ENCODE data around the gene OR10H5.

GRCh38 chr19:15788594-15789270 lies 1.3 kb downstream of the OR10H5 start:
- TF ChIP-seq CTCF (IDR thresholded peaks at IDR 0.05; ENCODE audit: insufficient read depth, low read length, poor library complexity, severe bottlenecking), result no peak
- no peak for TF ChIP-seq EZH2phosphoT487 (conservative IDR thresholded peaks at IDR 0.05; ENCODE audit: low read length)
